ENCODE data around the gene ENTPD5. TPM values are rescaled to one million over a fixed set of nuclear protein-coding genes. Genes with fewer than 3 reads are reported as not detected.

Gene ENTPD5
- total RNA-seq (2021): 6.8 and 7.7 TPM in 2 replicates
- long read RNA-seq, partial matches to known transcripts: 1 of 7 reads
- long read RNA-seq, other reads (novel, unspliced or antisense): 6 of 7 reads

- H3K79me2 ChIP-seq (ENCODE audit: insufficient read depth, low read length): no peaks in the 10 kb centered on the region
- H3K4ac ChIP-seq (ENCODE audit: low read depth, low read length): no peak within 1 kb of the TSS
- Mint-ChIP-seq H3K4me3 (peak within 1 kb of the TSS; percentile 87 to 94), H3K4me1 (peaks cover 10 to 12% of the 10 kb centered on the region in 2 experiments), H3K27me3 (ENCODE audit: low read depth) (no peaks in the 10 kb centered on the region; the same call in 1 of the 2 replicates), H3K36me3 (ENCODE audit: insufficient read depth in 1 of 3, low read depth in 3 of 3) (peaks cover 0 to 4% (median 0%) of the 10 kb centered on the region in 3 experiments; a peak in 1 of 7 replicates), H3K9me3 (no peaks in the 10 kb centered on the region), H3K27ac (peak within 1 kb of the TSS in 1 of 3 experiments; percentile 91; a peak in 3 of 7 replicates)
- no peak for TF ChIP-seq CTCF (conservative IDR thresholded peaks at IDR 0.05)
- no peak within 1 kb of the TSS for H3K27ac ChIP-seq (ENCODE audit: insufficient read length, low read depth, low read length)
- no peak within 1 kb of the TSS for H2BK5ac ChIP-seq (ENCODE audit: insufficient read length, low read length)
- H3K18ac ChIP-seq (ENCODE audit: insufficient read length, low read depth, low read length): peak within 1 kb of the TSS; percentile 58
- peak within 1 kb of the TSS; percentile 58 for H3K9ac ChIP-seq (ENCODE audit: extremely low read depth, insufficient read length, low read length)
- no peak within 1 kb of the TSS for H2BK12ac ChIP-seq (ENCODE audit: insufficient read length, low read depth, low read length)
- H4K8ac ChIP-seq (replicated peaks; ENCODE audit: insufficient read length, low read depth, low read length): no peak within 1 kb of the TSS
- H2BK20ac ChIP-seq (ENCODE audit: low read depth, low read length, poor library complexity, severe bottlenecking): no peak within 1 kb of the TSS
- H3K14ac ChIP-seq (ENCODE audit: insufficient read depth, low read length): peak within 1 kb of the TSS; percentile 74
- H3K79me1 ChIP-seq (ENCODE audit: insufficient read depth, low read depth, low read length, poor library complexity, severe bottlenecking): no peaks in the 10 kb centered on the region
- no peaks in the 10 kb centered on the region for H3K27me3 ChIP-seq (ENCODE audit: insufficient read depth, low read length)
- no peak within 1 kb of the TSS for H2AK5ac ChIP-seq (ENCODE audit: insufficient read length, low read length)
- no peak within 1 kb of the TSS for H3K56ac ChIP-seq (ENCODE audit: insufficient read length, low read depth, low read length)
- no peak within 1 kb of the TSS; the same call in 1 of the 2 replicates for H2BK15ac ChIP-seq (ENCODE audit: low read depth, low read length)
- H4K91ac ChIP-seq (ENCODE audit: insufficient read length, low read depth, low read length): no peak within 1 kb of the TSS
- peaks cover 11% of the 10 kb centered on the region for H3K23me2 ChIP-seq (ENCODE audit: insufficient read length, low read depth, low read length, poor library complexity, severe bottlenecking)
- peak within 1 kb of the TSS; percentile 22 for H2AFZ ChIP-seq (ENCODE audit: low read length)
- H3K4me2 ChIP-seq (ENCODE audit: insufficient read depth, insufficient read length, low read length): peak within 1 kb of the TSS; percentile 70
- peak; percentile 69 for DNase-seq
- no peak within 1 kb of the TSS for H3K23ac ChIP-seq (ENCODE audit: insufficient read length, low read depth, low read length)
- H4K20me1 ChIP-seq (ENCODE audit: control insufficient read depth, insufficient read depth, insufficient read length): no peaks in the 10 kb centered on the region
- H4K5ac ChIP-seq (ENCODE audit: insufficient read length, low read depth, low read length): no peak within 1 kb of the TSS
- WGBS (ENCODE audit: extremely low coverage, insufficient read length, low lambda C conversion rate): no CpG with 5 or more reads among the region's 93 CpGs
- H2BK120ac ChIP-seq (ENCODE audit: low read depth, low read length, poor library complexity, severe bottlenecking): no peak within 1 kb of the TSS
- no peaks in the 10 kb centered on the region for H3K9me3 ChIP-seq (ENCODE audit: control insufficient read depth, low read depth, low read length)
- H3K4me1 ChIP-seq (ENCODE audit: insufficient read depth, low read length): no peaks in the 10 kb centered on the region
- H3T11ph ChIP-seq (ENCODE audit: low read length): no peak within 1 kb of the TSS
Measured at GRCh38 chr14:74018586-74019407, at the start of gene ENTPD5, which contains the start of gene BBOF1. ENTPD5 (minus strand) TSS chr14:74019288; CDS start chr14:73988102, 31,186 bp downstream. BBOF1 (plus strand) TSS chr14:74019349; CDS start chr14:74019479, 130 bp downstream.
